ENCODE data around the gene PREB. TPM values are rescaled to one million over a fixed set of nuclear protein-coding genes. Genes with fewer than 3 reads are reported as not detected.
A peak's percentile ranks its signal among the peaks of the same experiment; 100 is the strongest.

Gene PREB
- total and polyA plus RNA-seq, 2 of the 13 experiments (the other 11 are each of a cell fraction or from before 2014, with no cell fraction given): 112 to 192 TPM

- TF ChIP-seq TAF15 (IDR thresholded peaks at IDR 0.05; ENCODE audit: low read depth, low read length, poor library complexity, severe bottlenecking) (no peak), LRRFIP1 (CRISPR knock-in tag; conservative IDR thresholded peaks at IDR 0.05) (no peak), ZNF766 (CRISPR knock-in tag; IDR thresholded peaks at IDR 0.05; ENCODE audit: borderline replicate concordance) (no peak), ZHX1 (CRISPR knock-in tag; IDR thresholded peaks at IDR 0.05; ENCODE audit: low read depth) (no peak), UBTF (CRISPR knock-in tag; IDR thresholded peaks at IDR 0.05) (no peak), ZNF790 (CRISPR knock-in tag; IDR thresholded peaks at IDR 0.05; ENCODE audit: borderline replicate concordance) (no peak), TBP (CRISPR knock-in tag; IDR thresholded peaks at IDR 0.05) (no peak), POLR2AphosphoS5 (IDR thresholded peaks at IDR 0.05; ENCODE audit: low read depth, low read length) (no peak), BATF2 (CRISPR knock-in tag; IDR thresholded peaks at IDR 0.05) (no peak), ZBTB38 (CRISPR knock-in tag; IDR thresholded peaks at IDR 0.05) (peak; percentile 91), MAZ (IDR thresholded peaks at IDR 0.05; ENCODE audit: borderline replicate concordance, low read depth, low read length) (no peak), MAZ (CRISPR knock-in tag; IDR thresholded peaks at IDR 0.05; ENCODE audit: low read depth) (peak; percentile 30; the same call in 1 of the 2 replicates), ZNF724P (CRISPR knock-in tag; IDR thresholded peaks at IDR 0.05; ENCODE audit: borderline replicate concordance) (peak; percentile 5; the same call in 1 of the 2 replicates), HOXD1 (CRISPR knock-in tag; IDR thresholded peaks at IDR 0.05) (no peak), SMAD9 (CRISPR knock-in tag; IDR thresholded peaks at IDR 0.05) (no peak), TRIM22 (IDR thresholded peaks at IDR 0.05) (no peak), ZXDC (CRISPR knock-in tag; IDR thresholded peaks at IDR 0.05) (no peak), ZFP37 (CRISPR knock-in tag; IDR thresholded peaks at IDR 0.05; ENCODE audit: borderline replicate concordance) (no peak)
Measured at GRCh38 chr2:27085673-27086089, 48.8 kb downstream of the PREB start (continued).

Measured in HepG2 (cell line).